CD4-positive, alpha-beta T cell treated with Interferon gamma for 1 hour (primary cell): ENCODE measurements around the gene RPL31.
A peak's percentile ranks its signal among the peaks of the same experiment; 100 is the strongest.

Experiments used
- DNase-seq: peaks from one replicate; pipeline ENCODE4 v3.0.0-alpha.2; 2020

RPL31 gene

GRCh38 chr2:100976061-100976460, 26.0 kb upstream of the RPL31 start:
- no peak for DNase-seq

- no peak for DNase-seq
Measured at GRCh38 chr2:100976645-100977391, 25.3 kb upstream of the RPL31 start.

- DNase-seq, result no peak
Measured at GRCh38 chr2:100977511-100977910, 24.6 kb upstream of the RPL31 start.

GRCh38 chr2:100978582-100979191, 23.4 kb upstream of the RPL31 start:
- no peak for DNase-seq

- DNase-seq, result no peak
Measured at GRCh38 chr2:100980046-100980445, 22.0 kb upstream of the RPL31 start.

GRCh38 chr2:100981011-100981410, 21.1 kb upstream of the RPL31 start:
- no peak for DNase-seq

GRCh38 chr2:100982431-100982861, 19.6 kb upstream of the RPL31 start:
- DNase-seq, result no peak

GRCh38 chr2:100983201-100983600, 18.9 kb upstream of the RPL31 start:
- no peak for DNase-seq

GRCh38 chr2:100983684-100984310, 18.3 kb upstream of the RPL31 start:
- DNase-seq, result no peak

GRCh38 chr2:100984892-100985307, 17.2 kb upstream of the RPL31 start:
- peak; percentile 75 for DNase-seq

- DNase-seq, result no peak
Measured at GRCh38 chr2:100986157-100986556, 15.9 kb upstream of the RPL31 start.

GRCh38 chr2:100987536-100987935, 14.6 kb upstream of the RPL31 start:
- no peak for DNase-seq

- DNase-seq, result no peak
Measured at GRCh38 chr2:100987974-100988373, 14.1 kb upstream of the RPL31 start.

- DNase-seq, result no peak
Measured at GRCh38 chr2:100988630-100989417, 13.3 kb upstream of the RPL31 start.

GRCh38 chr2:100989666-100990065, 12.4 kb upstream of the RPL31 start:
- DNase-seq, result no peak

- DNase-seq, result no peak
Measured at GRCh38 chr2:100990166-100990565, 11.9 kb upstream of the RPL31 start.

GRCh38 chr2:100990650-100991403, 11.3 kb upstream of the RPL31 start:
- DNase-seq, result no peak

GRCh38 chr2:100991404-100991773, 10.7 kb upstream of the RPL31 start:
- no peak for DNase-seq

- no peak for DNase-seq
Measured at GRCh38 chr2:100992262-100992661, 9.8 kb upstream of the RPL31 start.

- no peak for DNase-seq
Measured at GRCh38 chr2:100993294-100993693, 8.8 kb upstream of the RPL31 start.

- no peak for DNase-seq
Measured at GRCh38 chr2:100995309-100996075, 6.6 kb upstream of the RPL31 start.
